HepG2 (cell line): ENCODE data around the gene BEST2. TPM values are rescaled to one million over a fixed set of nuclear protein-coding genes. Genes with fewer than 3 reads are reported as not detected.

Source experiments
- BRD4 ChIP-seq: sonication (generic); formaldehyde crosslinking; IDR thresholded peaks from 2 replicates; pipeline ENCODE4 v1.4.0; 2020; ENCODE audit warnings: missing genetic modification reagents
- CENPT ChIP-seq: sonication (generic); formaldehyde crosslinking; IDR thresholded peaks from 2 replicates; pipeline ENCODE4 v1.8.0; 2022; ENCODE audit warnings: low read depth, mild to moderate bottlenecking, moderate library complexity, missing genetic modification reagents
- HOXA9 ChIP-seq: sonication (generic); formaldehyde crosslinking; IDR thresholded peaks from 2 replicates; pipeline ENCODE4 v1.8.1; 2022; ENCODE audit warnings: missing genetic modification reagents, mild to moderate bottlenecking, moderate library complexity, borderline replicate concordance
- MEIS2 ChIP-seq: sonication (generic); formaldehyde crosslinking; IDR thresholded peaks from 2 replicates; pipeline ENCODE4 v1.9.0; 2021; ENCODE audit warnings: mild to moderate bottlenecking, missing genetic modification reagents
- PTBP1 ChIP-seq: fragments of 200-400 bp; formaldehyde crosslinking; IDR thresholded peaks from 2 replicates; pipeline ENCODE4 v1.6.1; 2018; ENCODE audit warnings: low read length, low read depth; ENCODE audit not compliant: poor library complexity, severe bottlenecking
- RELA ChIP-seq: sonication (generic); formaldehyde crosslinking; IDR thresholded peaks from 2 replicates; pipeline ENCODE4 v1.4.0; 2020; ENCODE audit warnings: missing genetic modification reagents
- SMAD9 ChIP-seq: sonication (generic); formaldehyde crosslinking; IDR thresholded peaks from 2 replicates; pipeline ENCODE4 v1.5.1; 2020; ENCODE audit warnings: mild to moderate bottlenecking, missing genetic modification reagents
- U2AF2 ChIP-seq: fragments of 200-400 bp; formaldehyde crosslinking; IDR thresholded peaks from 2 replicates; pipeline ENCODE4 v1.6.1; 2017; ENCODE audit warnings: low read depth, mild to moderate bottlenecking, low read length
- ZC3H4 ChIP-seq: sonication (generic); formaldehyde crosslinking; IDR thresholded peaks from 2 replicates; pipeline ENCODE4 v1.4.0; 2020; ENCODE audit warnings: missing genetic modification reagents, borderline replicate concordance
- ZNF451 ChIP-seq: sonication (generic); formaldehyde crosslinking; IDR thresholded peaks from 2 replicates; pipeline ENCODE4 v1.5.0; 2020; ENCODE audit warnings: mild to moderate bottlenecking, missing genetic modification reagents
- ZNF644 ChIP-seq: IDR thresholded peaks from 2 replicates; pipeline ENCODE4 v1.6.1; 2016; ENCODE audit warnings: low read depth
- ZNF747 ChIP-seq: sonication (generic); formaldehyde crosslinking; IDR thresholded peaks from 2 replicates; pipeline ENCODE4 v1.8.1; 2023; ENCODE audit warnings: missing genetic modification reagents, mild to moderate bottlenecking, borderline replicate concordance
- polyA plus RNA-seq, 8 experiments: library from polyadenylated mRNA; depleted of rRNA in 3 of 8; stranded (reverse) in 7 of 8; unstranded in 1 of 8; fragments of >200 nt; fragmentation: Illumina TruSeq in 4 of 8; extraction: Trizol in 4 of 8; gene quantifications; 2 replicates each; pipeline versions ENCODE4 v1.2.1 to v1.2.3, GENCODE V29; 2011 to 2016; ENCODE audit warnings: low read depth in 4 of 8, missing spikeins in 1 of 8, mixed read lengths in 1 of 8; ENCODE audit not compliant: insufficient read depth in 1 of 8
- total RNA-seq, 5 experiments: library from RNA; depleted of rRNA; stranded (reverse); fragments of >200 nt; fragmentation: Illumina TruSeq; extraction: Trizol; gene quantifications; 2 replicates each; pipeline ENCODE4 v1.2.3, GENCODE V29; 2016; ENCODE audit warnings: low read depth in 1 of 5
- TF ChIP-seq, protein P1 (sequence below): sonication (generic); formaldehyde crosslinking; IDR thresholded peaks from 2 replicates; pipeline ENCODE4 v1.4.0; 2020; ENCODE audit warnings: missing genetic modification reagents, borderline replicate concordance
- TF ChIP-seq, protein P2 (sequence below): sonication (generic); formaldehyde crosslinking; IDR thresholded peaks from 2 replicates; pipeline ENCODE4 v1.4.0; 2020; ENCODE audit warnings: mild to moderate bottlenecking, missing genetic modification reagents, borderline replicate concordance
- TF ChIP-seq, protein P3 (sequence below), 2 experiments: sonication (generic) in 1 of 2; formaldehyde crosslinking in 1 of 2; IDR thresholded peaks; 2 replicates each; pipeline versions ENCODE4 v1.4.0 to v1.6.1; 2016 to 2020; ENCODE audit warnings: borderline replicate concordance in 1 of 2, low read depth in 1 of 2, mild to moderate bottlenecking in 1 of 2, missing genetic modification reagents in 1 of 2
- TF ChIP-seq, protein P4 (sequence below): sonication (generic); formaldehyde crosslinking; IDR thresholded peaks from 2 replicates; pipeline ENCODE4 v1.4.0; 2020; ENCODE audit warnings: missing genetic modification reagents
- TF ChIP-seq, protein P5 (sequence below): sonication (generic); formaldehyde crosslinking; IDR thresholded peaks from 2 replicates; pipeline ENCODE4 v1.5.1; 2020; ENCODE audit warnings: missing genetic modification reagents, mild to moderate bottlenecking, borderline replicate concordance

The BEST2 gene
- total and polyA plus RNA-seq, 2 of the 13 experiments (the other 11 are each of a cell fraction or from before 2014, with no cell fraction given), result not detected

DNA sequence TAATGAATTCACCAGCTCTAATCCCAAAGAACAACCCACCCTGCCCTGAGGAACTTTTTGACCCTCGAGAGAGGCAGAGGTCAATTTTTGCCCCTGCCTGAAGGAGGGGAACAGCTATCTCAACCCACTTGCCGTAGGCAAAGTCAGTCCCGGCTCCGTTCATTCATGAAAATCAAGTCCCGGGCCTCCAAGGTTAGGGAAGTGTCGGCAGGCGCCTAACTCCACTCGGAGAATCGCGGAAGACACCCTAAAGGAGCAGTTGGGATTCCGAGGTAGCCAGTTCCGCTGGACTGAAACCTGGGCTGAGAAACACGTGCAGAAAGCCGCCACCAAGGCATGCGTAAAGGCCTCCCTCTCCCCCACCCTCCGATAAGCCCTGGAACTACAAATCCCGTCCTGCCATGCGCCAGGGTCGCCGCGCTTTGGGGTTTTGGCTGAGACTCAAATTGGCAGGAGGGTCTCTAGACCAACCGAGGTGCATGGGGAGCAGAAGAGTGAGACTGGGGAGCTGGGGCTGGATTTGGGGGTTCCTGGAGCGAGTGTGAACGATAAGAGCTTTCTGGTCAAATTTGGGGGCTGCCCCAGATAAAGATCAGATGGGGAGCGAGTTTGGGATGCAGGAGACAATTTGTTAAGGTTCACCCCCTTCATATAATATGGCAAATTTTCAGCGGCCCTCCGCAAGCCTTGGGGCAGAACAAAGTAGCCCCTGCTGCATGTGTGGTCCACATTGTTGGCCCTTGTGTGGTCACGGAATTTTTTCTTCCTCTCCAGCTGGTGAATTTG is 27.8 kb upstream of the BEST2 start, which contains the start of gene TNPO2 (continued):
- TF ChIP-seq ZNF747, result peak; percentile 44; the same call in 1 of the 2 replicates
- TF ChIP-seq, protein P1, sequence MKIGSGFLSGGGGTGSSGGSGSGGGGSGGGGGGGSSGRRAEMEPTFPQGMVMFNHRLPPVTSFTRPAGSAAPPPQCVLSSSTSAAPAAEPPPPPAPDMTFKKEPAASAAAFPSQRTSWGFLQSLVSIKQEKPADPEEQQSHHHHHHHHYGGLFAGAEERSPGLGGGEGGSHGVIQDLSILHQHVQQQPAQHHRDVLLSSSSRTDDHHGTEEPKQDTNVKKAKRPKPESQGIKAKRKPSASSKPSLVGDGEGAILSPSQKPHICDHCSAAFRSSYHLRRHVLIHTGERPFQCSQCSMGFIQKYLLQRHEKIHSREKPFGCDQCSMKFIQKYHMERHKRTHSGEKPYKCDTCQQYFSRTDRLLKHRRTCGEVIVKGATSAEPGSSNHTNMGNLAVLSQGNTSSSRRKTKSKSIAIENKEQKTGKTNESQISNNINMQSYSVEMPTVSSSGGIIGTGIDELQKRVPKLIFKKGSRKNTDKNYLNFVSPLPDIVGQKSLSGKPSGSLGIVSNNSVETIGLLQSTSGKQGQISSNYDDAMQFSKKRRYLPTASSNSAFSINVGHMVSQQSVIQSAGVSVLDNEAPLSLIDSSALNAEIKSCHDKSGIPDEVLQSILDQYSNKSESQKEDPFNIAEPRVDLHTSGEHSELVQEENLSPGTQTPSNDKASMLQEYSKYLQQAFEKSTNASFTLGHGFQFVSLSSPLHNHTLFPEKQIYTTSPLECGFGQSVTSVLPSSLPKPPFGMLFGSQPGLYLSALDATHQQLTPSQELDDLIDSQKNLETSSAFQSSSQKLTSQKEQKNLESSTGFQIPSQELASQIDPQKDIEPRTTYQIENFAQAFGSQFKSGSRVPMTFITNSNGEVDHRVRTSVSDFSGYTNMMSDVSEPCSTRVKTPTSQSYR (CRISPR knock-in tag), result peak; percentile 16; the same call in 1 of the 2 replicates
- TF ChIP-seq CENPT, result no peak
- TF ChIP-seq RELA (CRISPR knock-in tag), result no peak; the same call in 1 of the 2 replicates
- TF ChIP-seq ZC3H4 (CRISPR knock-in tag), result no peak
- TF ChIP-seq, protein P2, sequence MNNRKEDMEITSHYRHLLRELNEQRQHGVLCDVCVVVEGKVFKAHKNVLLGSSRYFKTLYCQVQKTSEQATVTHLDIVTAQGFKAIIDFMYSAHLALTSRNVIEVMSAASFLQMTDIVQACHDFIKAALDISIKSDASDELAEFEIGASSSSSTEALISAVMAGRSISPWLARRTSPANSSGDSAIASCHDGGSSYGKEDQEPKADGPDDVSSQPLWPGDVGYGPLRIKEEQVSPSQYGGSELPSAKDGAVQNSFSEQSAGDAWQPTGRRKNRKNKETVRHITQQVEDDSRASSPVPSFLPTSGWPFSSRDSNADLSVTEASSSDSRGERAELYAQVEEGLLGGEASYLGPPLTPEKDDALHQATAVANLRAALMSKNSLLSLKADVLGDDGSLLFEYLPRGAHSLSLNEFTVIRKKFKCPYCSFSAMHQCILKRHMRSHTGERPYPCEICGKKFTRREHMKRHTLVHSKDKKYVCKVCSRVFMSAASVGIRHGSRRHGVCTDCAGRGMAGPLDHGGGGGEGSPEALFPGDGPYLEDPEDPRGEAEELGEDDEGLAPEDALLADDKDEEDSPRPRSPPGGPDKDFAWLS (CRISPR knock-in tag), result no peak
- TF ChIP-seq, protein P3, sequence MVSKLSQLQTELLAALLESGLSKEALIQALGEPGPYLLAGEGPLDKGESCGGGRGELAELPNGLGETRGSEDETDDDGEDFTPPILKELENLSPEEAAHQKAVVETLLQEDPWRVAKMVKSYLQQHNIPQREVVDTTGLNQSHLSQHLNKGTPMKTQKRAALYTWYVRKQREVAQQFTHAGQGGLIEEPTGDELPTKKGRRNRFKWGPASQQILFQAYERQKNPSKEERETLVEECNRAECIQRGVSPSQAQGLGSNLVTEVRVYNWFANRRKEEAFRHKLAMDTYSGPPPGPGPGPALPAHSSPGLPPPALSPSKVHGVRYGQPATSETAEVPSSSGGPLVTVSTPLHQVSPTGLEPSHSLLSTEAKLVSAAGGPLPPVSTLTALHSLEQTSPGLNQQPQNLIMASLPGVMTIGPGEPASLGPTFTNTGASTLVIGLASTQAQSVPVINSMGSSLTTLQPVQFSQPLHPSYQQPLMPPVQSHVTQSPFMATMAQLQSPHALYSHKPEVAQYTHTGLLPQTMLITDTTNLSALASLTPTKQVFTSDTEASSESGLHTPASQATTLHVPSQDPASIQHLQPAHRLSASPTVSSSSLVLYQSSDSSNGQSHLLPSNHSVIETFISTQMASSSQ (IDR thresholded peaks at IDR 0.05; ENCODE audit: low read depth), result no peak
- TF ChIP-seq, protein P3 (CRISPR knock-in tag; IDR thresholded peaks at IDR 0.05; ENCODE audit: borderline replicate concordance), result no peak
- no peak for TF ChIP-seq PTBP1
- TF ChIP-seq, protein P4, sequence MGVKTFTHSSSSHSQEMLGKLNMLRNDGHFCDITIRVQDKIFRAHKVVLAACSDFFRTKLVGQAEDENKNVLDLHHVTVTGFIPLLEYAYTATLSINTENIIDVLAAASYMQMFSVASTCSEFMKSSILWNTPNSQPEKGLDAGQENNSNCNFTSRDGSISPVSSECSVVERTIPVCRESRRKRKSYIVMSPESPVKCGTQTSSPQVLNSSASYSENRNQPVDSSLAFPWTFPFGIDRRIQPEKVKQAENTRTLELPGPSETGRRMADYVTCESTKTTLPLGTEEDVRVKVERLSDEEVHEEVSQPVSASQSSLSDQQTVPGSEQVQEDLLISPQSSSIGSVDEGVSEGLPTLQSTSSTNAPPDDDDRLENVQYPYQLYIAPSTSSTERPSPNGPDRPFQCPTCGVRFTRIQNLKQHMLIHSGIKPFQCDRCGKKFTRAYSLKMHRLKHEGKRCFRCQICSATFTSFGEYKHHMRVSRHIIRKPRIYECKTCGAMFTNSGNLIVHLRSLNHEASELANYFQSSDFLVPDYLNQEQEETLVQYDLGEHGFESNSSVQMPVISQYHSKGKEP (CRISPR knock-in tag), result no peak
- TF ChIP-seq MEIS2, result no peak
- TF ChIP-seq, protein P5, sequence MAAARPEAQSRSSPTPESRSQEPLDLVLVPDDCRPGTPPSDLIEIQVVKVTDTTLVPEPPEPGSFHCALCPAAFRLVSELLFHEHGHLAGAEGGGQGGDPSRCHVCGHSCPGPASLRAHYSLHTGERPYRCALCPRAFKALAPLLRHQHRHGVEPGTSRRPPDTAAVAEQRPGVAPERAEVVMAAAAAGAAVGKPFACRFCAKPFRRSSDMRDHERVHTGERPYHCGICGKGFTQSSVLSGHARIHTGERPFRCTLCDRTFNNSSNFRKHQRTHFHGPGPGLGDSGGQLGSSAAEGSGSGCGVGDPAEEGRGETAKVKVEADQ, result no peak
- no peak for TF ChIP-seq ZNF451 (CRISPR knock-in tag)
- no peak for TF ChIP-seq ZNF644 (CRISPR knock-in tag)
- no peak for TF ChIP-seq SMAD9
- no peak for TF ChIP-seq U2AF2
- no peak for TF ChIP-seq HOXA9 (CRISPR knock-in tag)
- no peak for TF ChIP-seq BRD4 (CRISPR knock-in tag)
